GM21529 (cell line): Measurements from ENCODE around the gene RXFP2.

Source experiments
- ATAC-seq: cut with Tn5 transposase; IDR thresholded peaks from one replicate; pipeline ENCODE4 v1.9.1; 2021; ENCODE audit not compliant: unreplicated experiment

The RXFP2 gene

GRCh38 chr13:31815361-31816144, 76.2 kb downstream of the RXFP2 start:
- no peak for ATAC-seq

- ATAC-seq: no peak
Observed at GRCh38 chr13:31818236-31818635, 78.9 kb downstream of the RXFP2 start.

DNA sequence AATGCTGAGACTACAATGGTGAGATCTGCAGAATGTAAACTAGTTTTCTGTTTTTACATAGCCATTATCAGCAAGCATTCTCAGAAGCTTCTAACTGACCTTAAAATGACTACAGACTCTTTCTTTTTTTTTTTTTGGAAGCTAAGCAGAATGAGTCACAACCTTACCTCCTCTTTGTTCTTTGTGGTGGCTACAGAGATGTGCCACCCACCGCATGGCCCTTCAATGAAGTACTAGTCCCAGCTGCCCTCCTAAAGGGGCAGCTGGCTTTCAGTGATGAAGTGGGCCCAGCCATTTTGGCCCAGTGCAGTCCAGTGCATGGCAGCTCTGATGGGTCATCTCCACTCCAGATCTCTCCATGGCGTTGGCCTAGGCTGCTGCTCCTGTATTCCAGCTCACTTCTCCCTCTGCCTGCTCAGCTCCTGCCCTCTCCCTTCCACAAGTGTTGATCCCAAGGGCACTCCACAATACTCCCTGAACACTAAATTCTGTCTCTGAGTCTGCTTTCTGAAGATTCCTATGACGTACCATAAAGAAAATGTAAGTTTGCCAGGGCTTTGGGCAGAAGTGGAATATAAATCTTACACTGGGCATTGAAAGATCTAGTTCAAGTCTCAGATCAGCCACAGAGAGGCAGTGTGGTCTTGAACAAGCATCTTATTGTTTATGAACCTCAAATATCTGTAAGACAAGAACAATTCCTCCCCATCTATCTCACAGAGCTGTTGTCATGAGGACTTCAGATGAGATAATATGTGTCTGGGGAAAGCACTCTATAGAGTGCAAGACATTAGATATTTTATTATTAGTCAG, 85.6 kb downstream of the RXFP2 start:
- ATAC-seq: no peak

DNA sequence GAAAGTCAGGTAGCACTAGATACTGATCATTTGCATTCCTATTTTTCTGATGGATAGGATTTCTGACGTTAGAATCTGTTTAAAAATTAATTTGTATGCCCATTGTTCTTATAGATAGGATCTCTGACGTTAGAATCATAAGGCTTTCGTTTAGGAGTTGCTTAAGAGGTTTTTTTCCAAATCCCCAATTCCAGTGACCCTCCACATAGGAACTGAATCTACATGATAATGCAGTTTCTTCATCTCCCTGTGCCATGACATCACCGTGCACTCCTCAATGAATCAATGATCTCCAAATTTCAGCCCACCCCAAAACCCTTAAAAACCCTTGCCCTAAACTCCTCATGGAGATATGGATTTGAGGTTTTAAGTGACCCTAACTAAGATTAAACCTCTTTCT, 87.2 kb downstream of the RXFP2 start:
- ATAC-seq: no peak

- no peak for ATAC-seq
Observed at GRCh38 chr13:31827707-31828106, 88.4 kb downstream of the RXFP2 start.

GRCh38 chr13:31835932-31836331, 96.6 kb downstream of the RXFP2 start:
- ATAC-seq: no peak

DNA sequence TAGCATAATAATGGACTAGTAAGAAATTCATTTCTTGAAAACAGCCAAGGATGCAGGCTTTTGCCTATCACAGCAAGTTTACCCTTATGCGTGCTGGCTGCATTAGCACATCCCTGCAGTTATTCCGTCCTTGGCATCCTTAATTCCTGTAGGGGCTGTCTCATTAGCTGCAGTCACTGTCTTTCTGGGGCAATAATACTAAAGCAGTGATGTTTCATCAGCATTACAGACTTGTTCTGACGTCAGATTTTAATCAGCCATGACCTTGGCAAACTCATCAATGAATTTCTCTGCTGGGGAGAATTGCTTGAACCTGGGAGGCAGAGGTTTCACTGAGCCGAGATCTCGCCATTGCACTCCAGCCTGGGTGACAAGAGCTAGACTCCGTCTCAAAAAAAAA, 103.7 kb downstream of the RXFP2 start:
- ATAC-seq: no peak

- peak; percentile 99 for ATAC-seq
Observed at GRCh38 chr13:31846182-31846938, 107.0 kb downstream of the RXFP2 start.

GRCh38 chr13:31846961-31847752, 107.8 kb downstream of the RXFP2 start:
- ATAC-seq: peak; percentile 22

- ATAC-seq: no peak
Observed at GRCh38 chr13:31848621-31849020, 109.3 kb downstream of the RXFP2 start.

GRCh38 chr13:31849206-31849605, 109.9 kb downstream of the RXFP2 start:
- no peak for ATAC-seq

DNA sequence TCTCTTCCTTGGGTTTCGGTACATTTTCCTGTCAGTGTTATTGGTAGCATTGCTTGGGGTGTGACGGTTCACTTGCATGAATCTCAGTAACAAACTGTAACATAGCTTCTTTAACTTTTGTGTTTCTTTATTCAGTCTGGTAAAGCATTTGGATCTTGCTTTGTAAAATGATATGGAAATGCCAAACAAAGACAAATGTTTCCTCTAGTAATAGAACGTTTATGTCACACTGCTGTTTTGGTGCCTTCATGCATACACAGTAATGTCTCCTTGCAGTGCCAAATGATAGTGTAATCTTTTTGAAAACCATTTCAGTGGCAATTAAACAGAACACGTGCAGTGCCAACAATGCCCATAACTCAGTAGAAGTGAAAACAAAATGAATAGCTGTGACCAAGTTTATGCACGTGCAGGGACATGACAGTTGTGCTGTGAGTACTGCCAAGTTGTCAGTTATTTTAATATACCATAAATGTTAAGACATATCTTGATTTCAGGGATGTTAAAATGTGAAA, 110.8 kb downstream of the RXFP2 start:
- no peak for ATAC-seq

- no peak for ATAC-seq
Observed at GRCh38 chr13:31851216-31851615, 111.9 kb downstream of the RXFP2 start.
